Loucy (cell line): ENCODE data around the gene SLC11A2.

Experiments
- EZH2phosphoT487 ChIP-seq: fragments of 200-600 bp; IDR thresholded peaks from 2 replicates; pipeline ENCODE4 v1.6.1; 2018; ENCODE audit warnings: antibody characterized with exemption, mild to moderate bottlenecking, moderate library complexity, borderline replicate concordance
- TF ChIP-seq, protein P1 (sequence below): fragments of 200-600 bp; sonication (generic); conservative IDR thresholded peaks from 2 replicates; pipeline ENCODE4 v1.5.1; 2014; ENCODE audit warnings: mild to moderate bottlenecking, antibody characterized with exemption, low read length

- TF ChIP-seq, protein P1, sequence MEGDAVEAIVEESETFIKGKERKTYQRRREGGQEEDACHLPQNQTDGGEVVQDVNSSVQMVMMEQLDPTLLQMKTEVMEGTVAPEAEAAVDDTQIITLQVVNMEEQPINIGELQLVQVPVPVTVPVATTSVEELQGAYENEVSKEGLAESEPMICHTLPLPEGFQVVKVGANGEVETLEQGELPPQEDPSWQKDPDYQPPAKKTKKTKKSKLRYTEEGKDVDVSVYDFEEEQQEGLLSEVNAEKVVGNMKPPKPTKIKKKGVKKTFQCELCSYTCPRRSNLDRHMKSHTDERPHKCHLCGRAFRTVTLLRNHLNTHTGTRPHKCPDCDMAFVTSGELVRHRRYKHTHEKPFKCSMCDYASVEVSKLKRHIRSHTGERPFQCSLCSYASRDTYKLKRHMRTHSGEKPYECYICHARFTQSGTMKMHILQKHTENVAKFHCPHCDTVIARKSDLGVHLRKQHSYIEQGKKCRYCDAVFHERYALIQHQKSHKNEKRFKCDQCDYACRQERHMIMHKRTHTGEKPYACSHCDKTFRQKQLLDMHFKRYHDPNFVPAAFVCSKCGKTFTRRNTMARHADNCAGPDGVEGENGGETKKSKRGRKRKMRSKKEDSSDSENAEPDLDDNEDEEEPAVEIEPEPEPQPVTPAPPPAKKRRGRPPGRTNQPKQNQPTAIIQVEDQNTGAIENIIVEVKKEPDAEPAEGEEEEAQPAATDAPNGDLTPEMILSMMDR, result peak; percentile 95
- TF ChIP-seq EZH2phosphoT487, result no peak
Measured at GRCh38 chr12:51047655-51048540, 21.7 kb upstream of the SLC11A2 start, which contains the start of gene LETMD1.
